Measurements from ENCODE around the gene OR2B6.

Gene OR2B6

DNA sequence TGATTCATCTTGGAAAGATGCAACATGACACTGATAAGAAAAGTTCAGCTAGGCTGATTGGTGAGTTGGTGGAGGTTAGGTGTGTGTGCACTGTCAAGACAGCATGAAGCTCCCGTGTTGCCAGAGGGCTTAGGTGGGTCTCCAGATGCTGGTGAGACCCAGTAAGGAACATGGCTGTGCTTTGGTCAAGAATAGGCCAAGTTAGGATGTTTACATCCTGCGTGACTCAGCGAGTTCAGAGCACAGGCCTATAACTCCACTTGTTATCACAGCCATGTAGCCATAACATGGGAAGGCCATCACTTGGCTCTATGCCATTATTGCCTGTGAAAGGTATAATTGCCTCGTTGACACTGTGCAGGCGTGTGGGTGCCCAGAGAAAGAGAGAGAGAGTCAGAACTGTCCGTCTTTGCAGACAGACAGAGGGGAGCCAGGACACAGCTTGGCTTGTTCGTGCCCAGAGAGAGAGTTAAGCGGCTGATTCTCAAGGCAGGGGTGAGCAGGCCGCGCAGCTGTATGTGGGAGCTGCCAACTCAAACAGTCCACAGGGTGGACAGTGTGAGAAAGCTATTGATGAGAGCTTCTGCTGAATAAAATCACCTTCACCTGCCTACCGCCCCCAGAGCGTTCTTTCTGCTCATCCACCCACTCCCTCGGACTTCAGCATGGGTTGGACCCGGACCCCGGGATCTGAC lies 43.5 kb downstream of the OR2B6 start:
- DNase-seq (ENCODE audit: low read depth): no peak

DNA sequence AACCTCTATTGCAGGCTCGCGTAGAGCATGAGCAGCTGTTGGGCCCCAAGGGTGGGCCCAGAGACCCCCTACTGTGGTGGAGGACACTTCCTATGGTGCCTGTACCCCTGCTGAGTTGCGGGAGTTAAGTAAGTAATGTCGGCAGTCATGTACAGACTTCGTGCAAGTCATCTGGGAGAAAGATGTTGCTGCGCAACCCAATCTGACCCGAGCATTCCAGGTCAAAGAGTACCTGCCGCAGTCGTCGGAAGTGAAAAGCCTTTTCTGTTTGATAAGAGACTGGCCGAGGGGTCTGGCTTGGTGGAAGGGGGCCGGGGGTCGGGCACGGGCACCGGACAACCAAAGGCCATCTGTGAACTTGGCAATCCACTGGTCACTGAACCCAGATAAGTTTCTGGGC lies 44.3 kb downstream of the OR2B6 start:
- DNase-seq (ENCODE audit: low read depth): no peak

- no peak for DNase-seq (ENCODE audit: low read depth)
Measured at GRCh38 chr6:28001751-28002150, 44.7 kb downstream of the OR2B6 start.

DNA sequence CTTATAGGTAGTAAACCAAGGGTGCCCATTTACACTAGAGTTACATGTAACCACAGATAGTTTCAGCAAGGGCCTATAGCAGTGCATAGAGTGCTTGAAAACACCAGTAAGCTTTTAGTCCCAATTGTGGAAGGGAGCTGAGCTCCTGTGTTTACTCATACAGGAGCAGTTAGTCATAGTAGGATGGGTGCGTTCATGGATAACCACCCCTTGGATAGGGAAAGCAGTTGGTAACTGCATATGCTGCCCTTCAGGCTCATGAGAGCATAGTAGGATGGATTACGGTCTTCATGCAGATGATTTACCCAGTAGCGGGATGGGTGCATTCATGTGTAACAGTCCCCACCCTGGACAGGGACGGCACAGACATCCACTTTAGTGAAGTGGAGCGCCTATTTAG lies 45.1 kb downstream of the OR2B6 start:
- DNase-seq (ENCODE audit: low read depth): no peak

- no peak for DNase-seq (ENCODE audit: low read depth)
Measured at GRCh38 chr6:28003059-28003458, 46.0 kb downstream of the OR2B6 start.

DNA sequence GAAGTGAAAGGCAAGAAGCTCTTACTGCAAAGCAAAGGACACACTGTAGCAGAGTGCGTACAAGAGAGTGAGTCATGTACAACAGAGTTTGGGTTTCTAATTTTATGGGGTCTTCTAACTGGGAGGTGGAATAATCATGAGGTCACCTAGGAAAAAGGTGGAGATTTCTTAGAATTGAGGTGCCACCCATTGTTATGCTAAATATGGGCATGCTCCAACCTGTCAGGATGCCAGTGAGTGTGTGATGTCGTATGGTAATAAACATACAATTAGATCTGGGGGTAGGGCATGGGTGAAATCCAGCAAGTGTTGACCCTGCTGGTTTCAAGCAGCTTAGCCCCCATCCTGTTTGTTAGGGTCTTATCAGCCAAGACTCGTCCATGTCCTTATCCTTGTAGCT lies 46.6 kb downstream of the OR2B6 start:
- no peak for DNase-seq (ENCODE audit: low read depth)

GRCh38 chr6:28004350-28005151 lies 47.5 kb downstream of the OR2B6 start:
- no peak for DNase-seq (ENCODE audit: low read depth)

- DNase-seq (ENCODE audit: low read depth): no peak
Measured at GRCh38 chr6:28005152-28005890, 48.3 kb downstream of the OR2B6 start.

DNA sequence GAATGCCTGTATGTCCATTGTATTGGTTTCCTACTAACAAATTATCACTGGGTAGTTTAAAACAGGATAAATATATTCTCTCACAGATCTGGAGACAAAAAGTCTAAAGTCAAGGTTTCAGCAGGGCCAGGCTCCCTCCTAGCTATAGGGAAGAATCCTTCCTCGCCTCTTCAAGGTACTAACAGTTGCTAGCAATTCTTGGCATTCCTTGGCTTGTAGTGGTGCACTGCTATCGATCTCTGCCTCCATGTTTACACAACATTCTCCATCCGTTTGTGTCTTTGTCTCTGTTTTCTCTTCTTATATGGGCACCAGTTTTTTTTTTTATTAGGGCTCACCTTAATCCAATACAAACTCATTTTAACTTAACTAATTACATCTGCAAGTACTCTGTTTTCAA lies 48.9 kb downstream of the OR2B6 start:
- DNase-seq (ENCODE audit: low read depth): no peak

Measured in fibroblast of the conjunctiva (primary cell).